LNCaP clone FGC (cell line): Measurements from ENCODE around the gene CCDC50.

ENCODE experiments used
- DNase-seq: peaks from one replicate; pipeline ENCODE4 v3.0.0-alpha.2; 2011; ENCODE audit warnings: low read depth
- H3K4me3 ChIP-seq: 2 replicates; pipeline ENCODE4 v1.5.1; 2011; ENCODE audit warnings: mild to moderate bottlenecking, low read depth, low read length, control low read depth
- TF ChIP-seq, protein P1 (sequence below): IDR thresholded peaks from 2 replicates; pipeline ENCODE4 v1.5.1; 2012; ENCODE audit warnings: mild to moderate bottlenecking; ENCODE audit not compliant: control insufficient read depth, insufficient read depth; ENCODE audit errors: extremely low read depth

Gene CCDC50

DNA sequence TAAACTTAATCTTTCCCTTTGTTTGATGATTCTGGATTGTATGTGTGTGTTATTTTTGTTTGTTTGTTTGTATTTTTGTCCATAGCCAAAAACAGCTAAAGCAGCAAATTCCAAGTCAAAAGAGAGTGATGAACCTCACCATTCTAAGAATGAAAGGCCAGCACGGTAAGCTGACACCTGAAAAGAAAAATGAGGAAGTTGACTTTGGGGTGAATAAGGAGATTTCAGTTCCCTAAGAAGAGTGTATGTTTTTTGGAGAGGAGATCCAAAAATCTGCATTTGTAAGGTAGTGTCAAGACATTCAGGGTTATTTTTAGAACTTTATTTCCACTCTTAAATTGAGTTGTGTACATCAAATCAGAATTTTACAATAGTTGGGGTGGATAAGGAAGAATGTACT, 53.5 kb downstream of the CCDC50 start:
- TF ChIP-seq, protein P1, sequence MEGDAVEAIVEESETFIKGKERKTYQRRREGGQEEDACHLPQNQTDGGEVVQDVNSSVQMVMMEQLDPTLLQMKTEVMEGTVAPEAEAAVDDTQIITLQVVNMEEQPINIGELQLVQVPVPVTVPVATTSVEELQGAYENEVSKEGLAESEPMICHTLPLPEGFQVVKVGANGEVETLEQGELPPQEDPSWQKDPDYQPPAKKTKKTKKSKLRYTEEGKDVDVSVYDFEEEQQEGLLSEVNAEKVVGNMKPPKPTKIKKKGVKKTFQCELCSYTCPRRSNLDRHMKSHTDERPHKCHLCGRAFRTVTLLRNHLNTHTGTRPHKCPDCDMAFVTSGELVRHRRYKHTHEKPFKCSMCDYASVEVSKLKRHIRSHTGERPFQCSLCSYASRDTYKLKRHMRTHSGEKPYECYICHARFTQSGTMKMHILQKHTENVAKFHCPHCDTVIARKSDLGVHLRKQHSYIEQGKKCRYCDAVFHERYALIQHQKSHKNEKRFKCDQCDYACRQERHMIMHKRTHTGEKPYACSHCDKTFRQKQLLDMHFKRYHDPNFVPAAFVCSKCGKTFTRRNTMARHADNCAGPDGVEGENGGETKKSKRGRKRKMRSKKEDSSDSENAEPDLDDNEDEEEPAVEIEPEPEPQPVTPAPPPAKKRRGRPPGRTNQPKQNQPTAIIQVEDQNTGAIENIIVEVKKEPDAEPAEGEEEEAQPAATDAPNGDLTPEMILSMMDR, result no peak
- H3K4me3 ChIP-seq, result no peak overlapping the region
- DNase-seq, result no peak

DNA sequence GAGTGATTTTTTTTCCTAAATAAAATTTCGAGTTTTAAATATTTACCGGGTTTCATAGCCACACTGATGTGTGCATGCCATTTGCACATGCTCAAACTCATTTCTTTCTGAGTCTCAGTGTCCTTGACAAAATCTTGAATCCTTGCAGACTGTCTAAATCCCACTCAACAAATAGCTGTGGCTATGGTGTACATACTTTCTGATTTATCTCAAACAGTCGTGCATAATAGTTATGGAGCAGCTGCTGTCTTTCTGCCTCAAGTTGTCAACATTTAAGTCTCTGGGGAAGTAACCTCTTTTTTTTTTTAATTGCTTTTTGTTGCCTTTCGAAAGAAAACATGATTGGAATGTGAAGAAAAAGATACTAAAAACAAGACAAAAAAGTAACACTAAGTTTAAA, 53.9 kb downstream of the CCDC50 start:
- TF ChIP-seq, protein P1, result no peak
- DNase-seq, result no peak
- H3K4me3 ChIP-seq, result no peak overlapping the region

DNA sequence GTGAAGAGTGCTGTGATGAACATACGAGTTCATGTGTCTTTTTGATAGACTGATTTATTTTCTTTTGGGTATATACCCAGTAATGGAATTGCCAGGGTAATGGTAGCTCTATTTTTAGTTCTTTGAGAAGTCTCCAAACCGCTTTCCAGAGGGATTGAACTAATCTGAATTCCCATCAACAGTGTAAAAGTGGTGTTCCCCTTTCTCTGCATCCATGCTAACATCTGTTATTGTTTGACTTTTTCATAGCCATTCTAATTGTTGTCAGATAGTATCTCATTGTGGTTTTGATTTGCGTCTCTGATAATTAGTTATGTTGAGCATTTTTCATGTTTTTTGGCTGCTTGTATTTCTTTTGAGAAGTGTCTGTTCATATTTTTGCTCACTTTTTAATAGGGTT, 55.9 kb downstream of the CCDC50 start:
- H3K4me3 ChIP-seq, result no peak overlapping the region
- TF ChIP-seq, protein P1, result no peak
- DNase-seq, result no peak

DNA sequence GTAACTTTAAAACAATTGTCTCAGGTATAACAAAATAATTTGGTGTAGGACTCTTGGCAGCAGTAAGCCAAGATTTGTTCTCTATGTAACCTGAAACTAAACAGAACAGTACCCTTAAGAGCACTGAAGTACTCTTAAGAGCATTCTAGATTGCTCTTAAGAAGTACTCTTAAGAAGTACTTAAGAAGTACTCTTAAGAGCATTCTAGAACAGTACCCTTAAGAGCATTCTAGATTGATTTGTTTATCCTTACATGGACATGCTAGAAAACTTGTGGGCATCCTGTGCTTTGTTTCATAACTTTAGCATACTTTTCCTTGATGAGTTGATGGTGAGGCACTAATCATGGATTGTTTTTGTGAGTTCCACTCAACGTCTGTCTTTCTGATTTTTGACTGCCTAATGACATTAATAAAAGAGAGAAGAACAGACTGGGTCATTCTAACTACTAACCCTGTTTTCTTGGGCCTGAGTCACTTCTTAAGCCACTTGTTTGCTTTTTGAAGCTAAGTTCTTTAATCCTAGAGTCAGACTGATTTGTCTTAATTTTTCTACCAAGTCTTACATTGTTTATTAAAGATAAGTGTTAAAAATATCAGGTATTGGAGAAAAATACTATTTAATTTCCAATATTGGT, 58.4 kb downstream of the CCDC50 start:
- H3K4me3 ChIP-seq, result no peak overlapping the region
- no peak for DNase-seq
- TF ChIP-seq, protein P1, result no peak

DNA sequence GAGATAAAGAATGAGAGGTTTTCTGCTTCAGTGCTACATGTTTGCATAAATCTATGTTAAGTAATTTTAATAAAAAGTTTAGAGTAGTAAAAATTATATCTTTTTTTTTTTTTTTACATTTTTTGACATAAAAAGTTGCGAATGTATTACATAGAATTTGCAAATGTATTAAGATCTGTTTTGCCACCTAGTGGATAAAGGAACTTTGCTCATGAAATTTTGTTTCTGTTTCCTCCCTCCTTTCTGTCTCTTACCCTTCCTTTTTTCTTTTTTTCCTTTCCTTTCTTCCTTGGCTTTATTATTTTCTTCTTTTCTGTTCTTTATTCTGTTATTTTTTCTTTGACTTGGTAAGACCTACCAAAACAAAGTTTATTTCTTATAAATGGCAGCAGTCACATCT, 59.6 kb downstream of the CCDC50 start:
- no peak for DNase-seq
- TF ChIP-seq, protein P1, result peak; percentile 40
- H3K4me3 ChIP-seq, result no peak overlapping the region

DNA sequence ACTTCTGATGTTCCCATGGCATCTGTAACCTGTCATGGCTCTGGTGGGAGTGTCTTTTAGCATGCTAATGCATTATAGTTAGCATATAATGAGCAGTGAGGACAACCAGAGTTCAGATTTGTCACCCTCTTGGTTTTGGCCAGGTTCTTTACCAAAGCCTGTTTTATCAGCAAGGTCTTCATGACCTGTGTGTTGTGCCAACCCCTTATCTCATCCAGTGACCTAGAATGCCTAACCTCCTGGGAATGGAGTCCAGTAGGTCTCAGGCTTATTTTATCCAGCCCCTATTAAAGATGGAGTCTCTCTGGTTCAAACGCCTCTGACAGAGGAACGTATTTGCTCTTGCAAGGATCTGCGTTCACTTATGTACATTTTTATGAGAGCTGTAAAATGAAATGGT, 61.4 kb downstream of the CCDC50 start:
- TF ChIP-seq, protein P1, result no peak
- H3K4me3 ChIP-seq, result no peak overlapping the region
- DNase-seq, result no peak

DNA sequence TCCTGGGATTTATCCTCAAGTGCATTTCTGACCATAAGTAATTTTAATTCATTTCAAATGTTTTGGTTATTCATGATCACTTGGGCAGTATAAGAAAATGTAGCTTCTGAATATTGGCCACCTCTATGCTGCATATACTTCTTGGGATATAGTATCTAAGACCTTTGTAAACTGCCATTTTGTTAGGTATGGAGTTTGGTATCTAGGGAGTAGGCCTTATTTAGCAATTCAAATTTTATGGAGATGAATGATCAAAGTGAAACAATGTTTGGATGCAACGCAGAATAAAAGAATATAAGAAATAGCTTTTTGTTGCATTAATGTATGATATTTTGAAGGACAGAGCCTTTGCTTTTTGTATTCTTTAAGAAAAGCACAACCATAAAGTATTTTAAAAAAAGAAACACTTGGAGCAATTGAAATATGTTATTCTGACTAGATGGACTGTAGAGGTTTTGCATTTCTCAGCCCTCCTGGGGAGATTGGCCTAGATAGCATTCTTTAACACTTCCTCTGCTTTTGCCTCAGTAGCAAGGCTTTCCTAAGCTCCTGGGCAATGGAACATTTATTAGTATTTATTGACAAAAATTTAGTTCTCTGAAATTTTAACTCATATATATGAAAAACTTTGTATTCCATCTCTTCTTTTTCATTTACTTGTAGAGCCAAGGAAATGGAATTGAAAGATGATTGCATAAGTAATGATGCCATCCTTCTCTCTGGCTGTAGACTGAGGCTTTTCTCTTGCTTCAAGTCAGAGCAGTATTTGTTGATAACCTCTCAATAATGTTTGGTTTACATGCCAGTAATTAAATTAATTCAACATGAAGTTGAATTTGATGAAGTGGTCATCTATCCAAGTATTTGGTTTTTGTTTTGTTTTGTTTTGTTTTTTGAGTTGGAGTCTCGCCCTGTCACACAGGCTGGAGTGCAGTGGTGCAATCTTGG, 62.9 kb downstream of the CCDC50 start:
- no peak for DNase-seq
- TF ChIP-seq, protein P1, result no peak
- no peak overlapping the region for H3K4me3 ChIP-seq
